GM19193 (cell line): Measurements from ENCODE around the gene DLGAP5.
A peak's percentile ranks its signal among the peaks of the same experiment; 100 is the strongest.

Source experiments
- POLR2A ChIP-seq: IDR thresholded peaks from 4 replicates; pipeline ENCODE4 v1.6.1; 2011; ENCODE audit not compliant: insufficient read depth, insufficient read length; ENCODE audit errors: extremely low read depth

Gene DLGAP5

DNA sequence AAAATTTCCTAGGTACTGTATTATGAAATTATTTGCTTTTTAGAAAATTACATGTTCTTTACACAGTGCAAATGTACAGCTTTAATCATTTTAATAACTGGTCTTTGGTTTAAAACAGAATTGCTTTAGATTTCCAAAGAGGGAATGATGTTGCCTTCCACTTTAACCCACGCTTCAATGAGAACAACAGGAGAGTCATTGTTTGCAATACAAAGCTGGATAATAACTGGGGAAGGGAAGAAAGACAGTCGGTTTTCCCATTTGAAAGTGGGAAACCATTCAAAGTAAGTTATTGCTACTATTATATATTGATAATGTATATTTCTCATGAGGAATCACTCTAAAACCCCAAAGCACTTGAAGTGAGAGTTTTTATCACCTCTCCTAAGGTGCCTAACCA lies 48.9 kb downstream of the DLGAP5 start:
- TF ChIP-seq POLR2A = no peak

DNA sequence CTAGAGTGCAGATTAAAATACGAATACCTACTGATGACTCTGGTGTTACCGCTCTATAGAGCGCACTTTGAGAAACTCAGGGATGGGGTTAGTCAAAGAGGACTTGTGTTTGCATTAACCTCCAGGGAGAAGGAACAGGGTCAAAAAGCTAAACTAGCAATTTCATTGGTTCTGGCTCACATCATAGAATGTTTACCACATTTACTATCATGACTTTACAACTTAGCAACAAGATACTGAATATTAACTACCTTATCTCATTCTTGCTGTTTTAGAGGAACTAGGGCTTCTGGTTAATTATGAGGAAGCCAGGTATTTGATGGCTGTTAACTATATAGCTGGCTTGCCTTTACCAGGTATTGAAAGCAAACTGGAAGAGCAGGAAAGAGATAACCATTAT lies 49.6 kb downstream of the DLGAP5 start:
- TF ChIP-seq POLR2A = no peak

DNA sequence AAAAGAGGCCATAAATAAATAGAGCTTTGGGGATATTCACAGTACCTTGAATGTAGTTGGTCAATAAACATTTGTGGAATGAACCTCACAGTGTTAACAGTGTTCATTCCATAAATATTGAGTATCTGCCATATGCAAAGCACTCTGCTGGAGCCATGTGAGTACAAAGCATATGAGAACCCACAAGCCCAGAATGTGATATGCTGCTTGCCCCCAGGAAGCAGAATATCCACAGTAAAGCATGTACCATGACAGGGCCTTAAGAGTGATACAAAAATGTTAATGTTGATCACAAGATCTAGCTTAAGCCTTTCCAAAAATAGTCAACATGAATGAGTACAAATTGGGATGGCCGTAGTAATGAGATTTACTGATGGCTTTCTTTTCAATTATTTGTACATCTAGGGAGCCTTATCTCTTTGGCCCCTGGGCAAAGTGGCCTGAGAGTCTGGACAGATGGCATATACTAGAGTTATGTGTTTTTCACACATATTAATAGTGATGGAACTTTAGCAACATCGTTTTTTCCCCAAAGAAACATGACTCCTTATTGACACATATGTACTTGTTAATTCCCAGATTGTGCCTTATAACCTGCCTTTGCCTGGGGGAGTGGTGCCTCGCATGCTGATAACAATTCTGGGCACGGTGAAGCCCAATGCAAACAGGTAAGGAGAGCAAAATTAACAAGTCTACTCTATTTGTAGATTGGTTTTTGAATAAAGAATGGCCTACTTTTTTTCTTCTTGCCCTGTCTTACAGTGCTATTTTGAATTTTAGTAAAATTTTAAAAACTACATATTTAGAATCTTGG lies 51.5 kb downstream of the DLGAP5 start:
- no peak for TF ChIP-seq POLR2A

DNA sequence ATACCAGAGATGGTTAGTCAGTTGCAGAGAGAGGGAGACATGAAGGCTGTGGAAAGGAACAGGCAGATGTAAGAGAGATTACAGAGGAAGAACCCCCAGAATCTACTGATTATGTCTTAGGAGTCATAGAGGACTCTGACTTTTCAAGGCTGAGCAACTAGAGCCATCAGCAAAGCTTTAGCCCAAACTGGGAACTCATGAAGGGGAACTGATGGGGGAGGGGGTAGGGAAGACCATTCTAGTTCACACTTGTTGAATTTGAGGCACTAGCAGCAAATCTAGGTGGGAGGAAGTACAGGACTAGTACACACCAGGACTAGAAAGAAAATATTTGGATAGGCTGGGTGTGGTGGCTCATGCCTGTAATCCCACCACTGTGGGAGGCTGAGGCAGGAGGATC lies 52.2 kb downstream of the DLGAP5 start:
- no peak for TF ChIP-seq POLR2A

DNA sequence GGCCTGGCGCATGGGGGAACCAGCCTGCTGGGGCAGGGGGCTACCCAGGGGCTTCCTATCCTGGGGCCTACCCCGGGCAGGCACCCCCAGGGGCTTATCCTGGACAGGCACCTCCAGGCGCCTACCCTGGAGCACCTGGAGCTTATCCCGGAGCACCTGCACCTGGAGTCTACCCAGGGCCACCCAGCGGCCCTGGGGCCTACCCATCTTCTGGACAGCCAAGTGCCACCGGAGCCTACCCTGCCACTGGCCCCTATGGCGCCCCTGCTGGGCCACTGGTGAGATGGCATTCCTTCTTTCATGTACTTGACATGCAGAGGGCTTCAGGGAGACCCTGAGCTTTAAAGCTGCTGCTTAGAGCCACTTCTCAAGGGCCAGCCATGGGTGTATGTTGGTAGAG lies 53.3 kb downstream of the DLGAP5 start:
- TF ChIP-seq POLR2A = no peak

DNA sequence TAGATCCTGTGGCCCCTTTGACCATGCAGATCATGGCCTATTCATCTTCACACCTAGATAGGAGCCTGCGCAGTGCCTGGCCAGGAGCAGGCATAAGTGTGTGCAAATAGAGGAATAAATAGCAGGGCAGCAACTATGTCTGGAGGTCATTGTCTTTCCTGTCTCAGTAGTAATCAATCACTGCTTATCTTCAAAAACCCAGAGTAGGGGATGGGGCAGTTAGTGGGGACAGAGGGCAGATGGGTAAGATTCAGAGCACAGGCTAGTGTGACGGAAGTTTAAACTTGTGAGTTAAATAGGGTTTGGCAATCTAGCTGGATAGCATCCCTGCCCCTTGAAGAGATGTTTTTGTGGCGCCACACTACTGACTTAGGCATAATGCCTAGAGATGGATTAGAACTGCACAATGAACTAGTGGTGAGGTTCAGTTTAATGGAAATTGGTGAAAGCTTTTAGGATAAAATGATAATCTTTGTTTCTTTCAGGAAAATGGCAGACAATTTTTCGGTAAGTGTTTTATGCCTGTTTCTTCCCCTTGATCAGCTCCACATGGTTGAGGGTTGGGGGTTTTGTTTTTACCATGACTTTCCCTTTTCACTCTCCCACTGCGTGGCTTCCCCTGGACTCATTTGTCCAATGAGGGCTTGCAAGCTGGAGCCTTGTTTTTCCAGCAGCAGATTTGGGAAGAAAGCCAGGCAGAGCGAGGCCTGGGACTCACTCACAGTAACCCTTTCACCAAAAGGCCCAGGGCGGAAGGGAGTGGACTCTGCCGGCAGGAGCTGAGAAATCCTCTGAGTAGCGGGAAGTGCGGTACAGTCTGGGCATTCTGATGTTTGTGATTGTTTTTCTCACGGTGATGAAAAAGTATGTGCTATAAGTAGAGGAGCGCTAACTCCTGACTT lies 54.2 kb downstream of the DLGAP5 start:
- TF ChIP-seq POLR2A = no peak

DNA sequence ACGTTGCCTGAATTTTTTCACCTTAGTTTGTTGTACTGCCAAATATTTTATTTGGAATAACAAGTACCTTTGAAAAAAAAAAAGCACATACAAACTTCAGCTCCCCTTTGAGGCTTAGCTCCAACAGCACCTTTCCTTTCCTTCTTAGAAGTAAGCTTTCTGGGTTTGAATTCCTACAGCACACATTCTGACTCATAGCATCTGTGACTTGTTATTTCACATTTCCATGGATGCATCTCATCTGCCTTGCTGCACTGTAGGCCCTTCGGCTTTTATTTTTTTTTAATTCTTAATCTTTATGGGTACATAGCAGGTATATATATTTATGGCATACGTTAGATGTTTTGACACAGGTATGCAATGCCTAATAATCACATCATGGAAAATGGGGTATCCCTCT lies 55.1 kb downstream of the DLGAP5 start:
- TF ChIP-seq POLR2A = no peak

DNA sequence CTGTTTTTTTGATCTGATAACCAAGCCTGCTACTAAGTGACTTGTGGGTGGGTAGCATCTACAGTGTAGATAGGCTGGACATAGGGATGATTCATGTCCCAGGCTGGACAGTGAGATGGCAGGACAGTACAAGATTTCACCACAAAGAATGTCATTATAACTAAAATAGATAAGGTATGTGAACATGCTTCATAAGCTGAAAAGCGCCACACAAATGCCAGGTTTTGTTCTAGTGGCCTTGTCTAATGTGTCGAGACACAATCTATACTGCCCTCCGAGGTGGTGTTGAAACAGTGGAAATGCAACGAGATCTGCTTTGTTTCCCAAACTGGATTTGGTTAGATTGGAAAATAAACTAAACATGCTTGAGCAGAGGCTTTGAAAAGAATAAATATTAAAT lies 58.0 kb downstream of the DLGAP5 start:
- no peak for TF ChIP-seq POLR2A

DNA sequence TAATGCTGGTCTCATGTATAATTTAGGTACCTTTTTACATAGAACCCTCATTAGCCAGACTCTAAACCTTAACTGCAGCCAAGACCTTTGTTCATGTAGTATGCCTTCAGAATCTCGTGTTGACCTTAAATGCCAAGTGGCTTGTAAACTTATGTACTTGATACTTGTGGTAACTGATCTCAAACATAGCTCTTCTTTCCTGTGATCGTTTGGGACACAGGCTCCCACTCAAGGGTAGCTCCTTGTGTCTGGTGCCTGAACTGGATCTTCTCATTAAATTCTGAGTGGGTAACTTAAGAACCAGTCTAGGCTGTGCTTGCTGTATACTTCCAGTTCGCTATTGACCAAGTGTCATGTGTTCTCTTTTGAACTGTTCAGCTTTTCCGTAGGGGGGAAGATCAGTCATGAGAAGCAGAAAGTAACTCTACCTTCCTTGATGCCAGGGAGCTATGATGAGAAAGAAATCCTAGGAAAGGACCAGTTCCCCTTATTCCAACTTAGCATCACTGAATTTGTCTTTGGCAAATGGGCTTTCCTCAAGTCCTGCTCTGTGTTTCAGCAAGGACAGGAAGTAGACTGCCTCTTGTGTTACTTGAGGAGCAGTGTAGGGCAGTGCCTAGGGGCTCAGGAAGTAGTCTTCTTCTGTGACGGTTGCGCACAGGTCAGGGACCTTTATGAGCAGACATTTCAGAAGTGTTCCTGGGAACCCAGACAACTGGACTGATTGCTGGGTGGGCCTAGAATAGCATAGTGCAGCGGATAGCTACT lies 59.8 kb downstream of the DLGAP5 start:
- no peak for TF ChIP-seq POLR2A

DNA sequence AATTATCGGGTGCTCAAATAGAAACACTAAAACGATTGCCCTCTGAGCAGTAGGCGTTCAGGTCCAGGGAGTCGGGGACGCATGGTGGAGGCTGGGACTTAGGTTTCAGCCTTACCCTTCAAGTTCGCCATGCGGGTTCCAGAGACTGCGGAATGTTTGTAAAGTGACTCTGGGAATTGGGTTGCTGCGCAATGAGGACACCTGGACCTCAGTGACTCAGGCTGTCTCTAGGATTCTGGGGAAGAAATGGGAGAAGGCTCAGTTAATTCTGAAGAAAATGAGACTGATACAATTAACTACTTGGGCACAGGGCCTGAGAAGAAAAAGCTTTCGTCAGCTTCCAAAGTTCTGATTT lies 61.2 kb downstream of the DLGAP5 start:
- TF ChIP-seq POLR2A = no peak

DNA sequence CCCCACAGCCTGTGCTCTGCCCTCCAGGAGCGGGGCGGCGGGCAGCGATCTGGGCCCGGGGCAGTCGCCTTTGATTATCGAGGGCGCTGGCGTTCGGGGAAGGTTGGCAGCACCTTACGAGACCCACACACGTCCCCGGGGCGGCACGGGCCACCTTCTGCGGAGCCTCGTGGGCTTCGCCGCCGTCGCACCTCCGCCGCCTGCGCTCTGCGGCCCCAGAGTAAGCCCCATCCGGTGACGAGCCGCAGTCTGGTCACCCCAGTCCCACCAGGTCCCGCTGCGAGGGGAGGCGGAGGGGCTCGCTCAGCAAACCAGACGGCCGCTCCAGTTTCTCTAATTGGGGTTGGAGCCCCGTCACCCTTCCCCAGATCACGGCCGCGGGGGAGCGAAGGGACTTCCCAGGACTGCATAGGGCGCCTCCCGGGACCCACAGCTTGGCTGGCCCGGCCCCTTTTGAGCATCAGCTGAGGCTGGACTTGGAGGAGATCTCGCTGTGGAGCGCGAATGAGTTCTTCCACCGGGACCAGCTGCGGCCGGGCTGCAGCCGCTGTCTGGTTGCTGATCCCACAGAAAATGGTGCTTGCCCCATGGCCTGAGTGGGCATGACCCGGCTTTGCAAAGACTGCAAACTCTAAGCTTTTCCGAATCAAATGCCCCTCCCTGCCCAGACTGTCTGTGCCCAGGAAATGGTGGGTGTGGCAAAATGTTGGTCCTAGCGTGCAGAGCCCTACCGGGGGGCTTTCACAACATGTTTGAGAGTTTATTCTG lies 61.8 kb downstream of the DLGAP5 start:
- no peak for TF ChIP-seq POLR2A

DNA sequence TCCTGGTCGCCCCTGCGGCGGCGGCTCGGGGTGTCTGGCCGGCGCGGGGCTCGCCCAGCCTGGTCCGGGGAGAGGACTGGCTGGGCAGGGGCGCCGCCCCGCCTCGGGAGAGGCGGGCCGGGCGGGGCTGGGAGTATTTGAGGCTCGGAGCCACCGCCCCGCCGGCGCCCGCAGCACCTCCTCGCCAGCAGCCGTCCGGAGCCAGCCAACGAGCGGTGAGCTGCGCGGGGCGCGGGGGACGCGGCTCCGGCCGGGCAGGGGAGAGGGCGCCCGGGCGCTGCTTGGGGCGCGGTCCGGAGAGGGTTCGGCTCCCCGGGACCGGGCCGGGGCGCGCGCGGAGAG lies 62.3 kb downstream of the DLGAP5 start, which contains the start of gene LGALS3:
TSS of gene LGALS3 (plus strand) at position 167 of the 342 bp plus-strand sequence. CDS start 8,122 bp downstream, outside the sequence.
- TF ChIP-seq POLR2A = peak; percentile 54

DNA sequence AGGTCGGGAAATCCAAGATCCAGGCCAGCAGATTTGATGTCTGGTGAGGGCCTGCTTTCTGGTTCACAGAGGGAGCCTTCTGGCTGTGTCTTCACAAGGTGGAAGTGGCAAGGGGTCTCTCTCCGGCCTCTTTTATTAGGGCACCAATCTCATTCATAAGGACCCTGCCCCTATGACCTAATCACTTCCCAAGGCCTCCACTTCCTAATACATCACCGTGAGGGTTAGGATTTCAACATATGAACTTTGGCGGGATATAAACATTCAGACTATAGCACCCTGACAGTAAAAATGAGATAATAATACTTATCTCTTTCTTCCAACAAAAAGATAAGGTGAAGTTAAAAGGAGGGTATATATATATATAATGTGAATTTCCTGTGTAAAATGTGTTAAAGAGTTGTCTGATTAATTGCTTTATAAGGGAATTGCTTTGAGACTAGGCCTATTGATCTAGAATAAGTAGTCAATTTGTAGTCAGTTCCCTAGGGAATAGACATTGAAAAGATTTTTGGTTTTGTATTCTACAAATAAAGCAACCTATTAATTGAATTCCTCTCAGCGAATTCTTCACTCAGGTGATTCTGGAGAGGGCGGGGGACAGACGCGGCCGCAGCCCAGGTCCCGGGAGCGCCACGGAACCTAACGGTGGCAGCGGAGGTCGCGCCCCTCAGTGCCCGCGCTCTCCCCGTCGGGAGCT lies 62.8 kb downstream of the DLGAP5 start:
- no peak for TF ChIP-seq POLR2A

DNA sequence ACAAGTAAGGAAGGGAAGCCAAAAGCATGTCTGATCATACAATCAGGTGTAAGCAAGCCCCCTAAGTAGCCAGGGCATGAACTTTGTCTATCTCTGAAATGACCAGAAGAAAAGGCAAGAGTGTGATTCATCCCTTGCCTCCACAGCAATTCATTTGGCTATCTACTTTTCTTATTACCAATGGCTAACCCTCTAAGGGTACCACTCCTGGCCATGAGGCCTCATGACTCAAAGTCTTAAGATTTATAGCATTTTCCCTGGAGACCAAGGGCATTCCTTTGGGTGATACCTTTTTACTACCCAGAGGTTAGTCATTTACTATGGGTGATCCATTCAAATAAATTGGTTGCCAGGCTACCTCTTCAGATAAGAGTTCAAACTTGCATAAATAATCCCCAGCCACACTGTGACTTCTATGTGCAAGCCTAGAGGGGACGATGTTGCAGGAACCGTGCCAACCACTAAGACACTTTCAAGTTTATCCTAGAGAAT lies 63.9 kb downstream of the DLGAP5 start:
- TF ChIP-seq POLR2A = no peak
